Activated CD8-positive, alpha-beta T cell treated with anti-CD3 and anti-CD28 coated beads, Interleukin-2, amount 10 ng/mL, durations not matched to agents 7 days and 5 days (primary cell): ENCODE data around the gene B3GNT4. TPM values are rescaled to one million over a fixed set of nuclear protein-coding genes. Genes with fewer than 3 reads are reported as not detected.
A peak's percentile ranks its signal among the peaks of the same experiment; 100 is the strongest.

Experiments used
- ATAC-seq: fragments of 150-1000 bp; cut with Tn5 transposase; one replicate; pipeline ENCODE4 v1.10.0; 2021; ENCODE audit warnings: moderate library complexity
- CTCF ChIA-PET: fragments of 350-600 bp; sonication (Branson Sonifier 250); formaldehyde crosslinking; loops from one replicate; lab custom pipeline; 2021; ENCODE audit warnings: antibody characterized with exemption; lab: Charles Lee
- POLR2A ChIA-PET: fragments of 350-600 bp; sonication (Branson Sonifier 250); formaldehyde crosslinking; loops from one replicate; lab custom pipeline; 2021; ENCODE audit warnings: antibody characterized with exemption; lab: Charles Lee
- DNase-seq: peaks from one replicate; pipeline ENCODE4 v3.0.0-alpha.2; 2020
- H3K27ac Mint-ChIP-seq: one replicate; pipeline ENCODE4 v1.8.0; 2021; ENCODE audit warnings: mild to moderate bottlenecking, mixed read lengths
- H3K27me3 Mint-ChIP-seq: one replicate; pipeline ENCODE4 v1.8.0; 2021; ENCODE audit warnings: low read depth, mixed read lengths
- H3K36me3 Mint-ChIP-seq: one replicate; pipeline ENCODE4 v1.8.0; 2021; ENCODE audit warnings: low read depth, mixed read lengths
- H3K4me1 Mint-ChIP-seq: one replicate; pipeline ENCODE4 v1.8.0; 2021; ENCODE audit warnings: low read depth, mixed read lengths
- H3K4me3 Mint-ChIP-seq: one replicate; pipeline ENCODE4 v1.8.0; 2021; ENCODE audit warnings: mild to moderate bottlenecking, mixed read lengths
- H3K9me3 Mint-ChIP-seq: one replicate; pipeline ENCODE4 v1.8.0; 2022; ENCODE audit warnings: mixed read lengths; ENCODE audit not compliant: insufficient read depth
- total RNA-seq, 2 experiments: library from RNA; stranded (reverse); gene quantifications; one replicate each; pipeline ENCODE4 v1.2.3, GENCODE V29; 2021

Gene B3GNT4
- total RNA-seq, 2 experiments from 2014 or later, result 0.90 to 1.4 TPM

DNA sequence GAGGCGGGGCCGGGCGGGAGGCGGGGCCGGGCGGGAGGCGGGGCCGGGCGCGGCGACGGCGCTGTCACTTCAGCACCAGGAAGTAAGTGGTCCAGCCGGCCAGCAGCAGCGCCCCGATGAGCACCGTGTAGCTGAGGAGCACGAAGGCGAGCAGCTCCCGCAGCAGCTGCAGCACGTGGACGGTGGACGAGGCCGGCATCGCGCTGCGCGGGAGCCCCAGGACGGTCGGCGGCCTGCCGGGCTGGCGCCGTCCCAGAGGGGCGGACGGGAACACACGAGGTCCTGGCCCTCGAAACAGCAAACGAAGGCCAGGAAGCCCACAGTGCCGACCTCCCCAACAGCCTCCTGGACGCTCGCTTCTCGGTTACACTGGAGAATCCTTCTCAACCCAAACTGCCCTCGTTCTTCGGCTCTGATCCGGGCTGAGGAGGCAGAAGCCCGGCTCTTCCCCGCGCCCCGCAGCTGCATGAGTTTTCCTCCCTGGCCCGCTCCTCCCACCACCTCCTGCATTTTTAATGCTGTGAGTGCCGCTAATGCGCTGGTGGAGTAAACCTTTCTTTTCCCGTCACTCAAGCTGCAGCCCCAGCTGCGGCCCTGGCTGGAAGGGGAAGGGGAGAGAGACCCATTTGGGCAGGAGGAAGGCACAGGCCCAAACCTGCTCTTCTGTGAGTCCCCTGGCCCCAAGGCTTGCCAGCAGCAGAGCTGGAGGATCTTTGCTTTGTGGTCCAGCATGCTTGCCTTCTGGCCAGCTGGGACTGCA lies 23.0 kb downstream of the B3GNT4 start:
- CTCF ChIA-PET, result interaction anchor here (0.8 to 1.8 kb wide), 9 partner anchors 9 to 391 kb away, joined by 3 to 5 read pairs (median 4); no protein-coding TSS in a partner anchor
- peak overlapping the region; percentile 81 for H3K27ac Mint-ChIP-seq

DNA sequence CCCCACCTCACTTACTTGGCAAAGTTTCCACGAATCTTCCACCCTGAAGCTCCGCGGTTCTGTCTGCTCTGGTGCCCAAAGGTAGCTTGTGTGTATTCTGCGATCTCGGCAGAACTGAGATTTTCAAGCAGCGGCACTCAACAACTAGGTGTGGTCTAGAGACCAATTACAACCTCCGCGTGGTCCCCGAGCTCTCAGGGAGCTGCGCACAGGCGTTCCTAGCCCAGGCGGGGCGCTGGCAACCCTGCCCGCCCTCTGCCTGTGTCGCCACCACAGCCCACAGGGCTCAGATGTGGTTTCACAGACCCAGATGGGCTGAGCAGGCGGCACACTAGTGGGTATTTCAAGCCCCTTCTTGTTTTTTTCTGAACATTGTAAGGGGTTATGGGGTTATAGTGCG lies 23.8 kb downstream of the B3GNT4 start:
- Mint-ChIP-seq H3K9me3 (no peaks in the 10 kb centered on the region), H3K4me3 (peak overlapping the region; percentile 89), H3K27ac (peak overlapping the region; percentile 81), H3K27me3 (no peaks in the 10 kb centered on the region), H3K4me1 (peaks cover 37% of the 10 kb centered on the region), H3K36me3 (peaks cover 29% of the 10 kb centered on the region)
- ATAC-seq, result peak; percentile 6
- CTCF ChIA-PET, result interaction anchor here (1.0 to 1.8 kb wide), 5 partner anchors 12 to 40 kb away, joined by 3 to 4 read pairs (median 3); no protein-coding TSS in a partner anchor
- DNase-seq, result peak; percentile 70
- POLR2A ChIA-PET, result interaction anchor here (3.1 kb wide), 1 partner anchor 17 kb away, joined by 22 read pairs; no protein-coding TSS in a partner anchor

More for the DNA sequence above, 23.0 kb downstream of the B3GNT4 start:
- POLR2A ChIA-PET, result interaction anchor here (0.6 to 3.1 kb wide), 8 partner anchors 13 to 300 kb away, joined by 3 to 22 read pairs (median 3); partner anchors contain the start of genes KNTC1, RSRC2 and ZCCHC8
- peak; percentile 66 for ATAC-seq
- H3K9me3 Mint-ChIP-seq, result no peaks in the 10 kb centered on the region
- H3K27me3 Mint-ChIP-seq, result no peaks in the 10 kb centered on the region
- H3K4me3 Mint-ChIP-seq, result peak overlapping the region; percentile 89
- no peak for DNase-seq
- H3K36me3 Mint-ChIP-seq, result peaks cover 29% of the 10 kb centered on the region
- peaks cover 41% of the 10 kb centered on the region for H3K4me1 Mint-ChIP-seq

DNA sequence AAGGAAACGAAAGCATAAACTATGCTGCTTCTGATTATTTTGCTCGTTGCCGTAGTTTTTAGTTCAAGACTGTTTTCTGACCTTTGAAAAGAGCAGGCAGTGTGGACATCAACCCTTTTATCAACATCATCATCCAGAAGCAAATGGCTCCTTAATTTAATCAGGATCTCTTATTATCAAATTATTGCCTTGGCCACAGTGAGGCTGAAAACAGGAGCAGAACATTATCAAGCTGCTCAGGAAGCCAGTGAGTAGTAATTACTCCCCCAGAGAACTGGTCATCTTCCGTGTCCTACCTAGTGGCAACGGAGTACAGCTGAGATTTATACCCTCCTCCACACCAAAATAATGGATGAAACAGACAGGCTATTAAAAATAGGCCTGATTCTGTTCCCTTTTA lies 24.6 kb downstream of the B3GNT4 start:
- no peak for DNase-seq
- Mint-ChIP-seq H3K36me3 (peaks cover 25% of the 10 kb centered on the region), H3K27ac (peak overlapping the region; percentile 17), H3K27me3 (no peaks in the 10 kb centered on the region), H3K4me1 (peaks cover 34% of the 10 kb centered on the region), H3K4me3 (peak overlapping the region; percentile 89), H3K9me3 (no peaks in the 10 kb centered on the region)
- ATAC-seq, result no peak
- ChIA-PET CTCF (interaction anchor here (1.0 to 1.8 kb wide), 4 partner anchors 13 to 34 kb away, joined by 3 to 4 read pairs (median 4); no protein-coding TSS in a partner anchor), POLR2A (interaction anchor here (3.1 kb wide), 1 partner anchor 16 kb away, joined by 22 read pairs; no protein-coding TSS in a partner anchor)

DNA sequence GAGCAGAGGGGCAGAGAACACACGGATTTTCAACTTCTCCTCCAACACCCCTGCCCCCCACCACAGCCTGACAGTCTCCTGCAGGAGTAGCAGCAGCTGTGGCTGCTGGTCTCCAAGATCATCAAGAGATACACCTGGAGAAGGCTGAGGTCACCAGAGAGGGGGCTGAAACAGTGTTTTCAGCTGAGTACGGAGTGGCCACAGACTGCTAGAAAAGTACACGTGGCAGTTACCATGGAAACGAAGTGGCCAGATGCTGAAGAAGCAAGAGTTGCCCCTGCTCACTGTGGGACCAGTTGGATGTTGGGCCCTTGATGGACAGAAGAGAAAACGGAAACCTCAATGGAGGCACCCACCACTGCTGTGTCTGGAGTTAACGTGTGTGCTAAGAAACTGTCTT lies 27.3 kb downstream of the B3GNT4 start:
- Mint-ChIP-seq H3K27me3 (no peaks in the 10 kb centered on the region), H3K9me3 (no peaks in the 10 kb centered on the region), H3K4me3 (no peak overlapping the region), H3K27ac (no peak overlapping the region), H3K36me3 (peaks cover 23% of the 10 kb centered on the region), H3K4me1 (peaks cover 19% of the 10 kb centered on the region)
- CTCF ChIA-PET, result interaction anchor here (1.2 kb wide), 1 partner anchor 107 kb away, joined by 4 read pairs; no protein-coding TSS in a partner anchor
- DNase-seq (no peak), ATAC-seq (no peak)
- POLR2A ChIA-PET, result no interaction called here

DNA sequence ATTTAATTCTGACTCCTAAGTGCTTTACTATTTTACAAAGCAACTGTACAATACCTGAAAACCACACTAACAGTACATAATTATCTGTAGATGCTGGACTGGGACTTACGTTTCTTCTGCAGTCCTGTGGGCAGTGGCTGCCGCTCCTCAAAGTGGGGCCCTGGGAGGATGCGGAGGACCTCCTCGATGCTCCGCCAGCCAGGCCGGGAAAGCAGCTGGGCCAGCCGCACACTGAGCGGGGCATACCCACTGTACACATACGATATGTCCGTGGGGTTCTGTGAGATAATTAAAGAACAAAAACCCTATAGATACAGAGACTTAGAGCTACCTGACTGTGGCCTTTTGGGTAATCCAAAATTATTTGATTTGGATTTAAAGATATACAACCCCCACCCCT lies 29.2 kb downstream of the B3GNT4 start:
- DNase-seq (no peak), ATAC-seq (no peak)
- Mint-ChIP-seq H3K36me3 (peaks cover 23% of the 10 kb centered on the region), H3K4me1 (peaks cover 7% of the 10 kb centered on the region), H3K27me3 (no peaks in the 10 kb centered on the region), H3K9me3 (no peaks in the 10 kb centered on the region), H3K4me3 (no peak overlapping the region), H3K27ac (no peak overlapping the region)
- ChIA-PET CTCF (no interaction called here), POLR2A (no interaction called here)

DNA sequence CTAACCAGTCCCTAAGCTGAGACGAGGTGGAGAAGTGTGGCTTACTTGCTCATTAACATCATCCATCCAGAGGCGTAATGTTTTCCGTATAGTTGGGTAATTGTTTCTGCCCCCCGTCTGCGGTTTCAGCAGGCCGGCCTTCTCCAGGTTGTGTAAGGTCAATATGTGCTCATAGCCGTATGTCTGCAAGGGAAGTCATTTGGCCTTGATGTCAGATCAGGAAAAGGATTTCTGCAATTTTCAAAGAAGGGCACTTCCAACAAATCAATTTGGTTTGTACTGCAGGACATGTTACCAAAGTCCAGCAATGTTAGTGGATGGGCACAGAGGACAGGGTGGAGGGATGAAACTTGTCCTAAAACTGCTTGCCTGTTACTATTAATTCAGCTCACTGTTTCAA lies 32.2 kb downstream of the B3GNT4 start:
- ATAC-seq (no peak), DNase-seq (no peak)
- ChIA-PET CTCF (interaction anchor here (0.6 kb wide), 1 partner anchor 10 kb away, joined by 3 read pairs; the partner anchor contains the start of gene DIABLO), POLR2A (no interaction called here)
- Mint-ChIP-seq H3K9me3 (no peaks in the 10 kb centered on the region), H3K4me1 (no peaks in the 10 kb centered on the region), H3K27me3 (no peaks in the 10 kb centered on the region), H3K36me3 (peaks cover 24% of the 10 kb centered on the region), H3K4me3 (no peak overlapping the region), H3K27ac (no peak overlapping the region)

DNA sequence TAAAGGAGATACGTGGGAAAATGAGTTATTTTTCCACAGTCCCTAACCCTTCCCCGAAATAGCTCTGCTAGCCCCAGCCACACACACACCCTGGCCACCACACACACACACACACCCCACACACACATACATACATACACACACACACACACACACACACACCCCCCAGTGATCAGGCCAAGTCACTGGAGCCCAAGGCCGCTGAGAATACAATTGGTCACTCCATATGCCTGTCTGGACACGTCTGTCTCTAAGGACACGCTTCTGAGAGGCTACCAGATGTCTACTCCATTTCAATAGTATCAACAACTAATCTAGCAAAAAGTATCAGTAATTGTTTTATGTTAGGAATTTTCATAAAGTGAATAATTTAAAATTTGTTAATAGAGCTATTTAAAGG lies 35.4 kb downstream of the B3GNT4 start:
- CTCF ChIA-PET, result no interaction called here
- no peaks in the 10 kb centered on the region for H3K27me3 Mint-ChIP-seq
- H3K4me3 Mint-ChIP-seq, result no peak overlapping the region
- no peak for ATAC-seq
- H3K4me1 Mint-ChIP-seq, result peaks cover under 1% of the 10 kb centered on the region
- POLR2A ChIA-PET, result no interaction called here
- H3K36me3 Mint-ChIP-seq, result peaks cover 19% of the 10 kb centered on the region
- no peaks in the 10 kb centered on the region for H3K9me3 Mint-ChIP-seq
- H3K27ac Mint-ChIP-seq, result peak overlapping the region; percentile 8
- no peak for DNase-seq

DNA sequence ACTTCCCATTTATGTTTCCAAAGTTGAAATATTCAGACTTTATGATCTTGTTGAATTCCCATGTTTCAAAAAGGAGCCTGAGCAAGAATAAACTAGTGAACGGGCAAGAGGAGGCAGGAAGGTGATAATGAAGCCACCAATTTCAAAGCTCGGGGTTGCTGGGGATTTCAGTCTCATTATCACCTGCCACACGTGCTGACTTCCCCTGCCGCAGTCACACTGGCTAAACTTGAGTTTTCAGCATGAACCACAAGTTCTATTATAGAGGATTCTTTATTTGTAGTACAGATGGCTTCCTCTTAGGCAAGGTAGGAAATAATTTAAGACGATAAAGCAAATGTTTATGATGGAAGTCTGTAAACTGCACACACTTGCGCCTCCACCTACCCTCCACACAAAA lies 40.5 kb downstream of the B3GNT4 start:
- H3K9me3 Mint-ChIP-seq, result no peaks in the 10 kb centered on the region
- DNase-seq, result no peak
- CTCF ChIA-PET, result interaction anchor here (1.0 to 1.7 kb wide), 7 partner anchors 14 to 112 kb away, joined by 3 to 6 read pairs (median 4); partner anchors contain the start of gene VPS33A
- ATAC-seq, result no peak
- peaks cover 19% of the 10 kb centered on the region for H3K4me1 Mint-ChIP-seq
- peaks cover 21% of the 10 kb centered on the region for H3K36me3 Mint-ChIP-seq
- peak overlapping the region; percentile 84 for H3K27ac Mint-ChIP-seq
- peak overlapping the region; percentile 63 for H3K4me3 Mint-ChIP-seq
- H3K27me3 Mint-ChIP-seq, result no peaks in the 10 kb centered on the region
- POLR2A ChIA-PET, result interaction anchor here (2.1 kb wide), 1 partner anchor 17 kb away, joined by 22 read pairs; the partner anchor contains the start of gene DIABLO

DNA sequence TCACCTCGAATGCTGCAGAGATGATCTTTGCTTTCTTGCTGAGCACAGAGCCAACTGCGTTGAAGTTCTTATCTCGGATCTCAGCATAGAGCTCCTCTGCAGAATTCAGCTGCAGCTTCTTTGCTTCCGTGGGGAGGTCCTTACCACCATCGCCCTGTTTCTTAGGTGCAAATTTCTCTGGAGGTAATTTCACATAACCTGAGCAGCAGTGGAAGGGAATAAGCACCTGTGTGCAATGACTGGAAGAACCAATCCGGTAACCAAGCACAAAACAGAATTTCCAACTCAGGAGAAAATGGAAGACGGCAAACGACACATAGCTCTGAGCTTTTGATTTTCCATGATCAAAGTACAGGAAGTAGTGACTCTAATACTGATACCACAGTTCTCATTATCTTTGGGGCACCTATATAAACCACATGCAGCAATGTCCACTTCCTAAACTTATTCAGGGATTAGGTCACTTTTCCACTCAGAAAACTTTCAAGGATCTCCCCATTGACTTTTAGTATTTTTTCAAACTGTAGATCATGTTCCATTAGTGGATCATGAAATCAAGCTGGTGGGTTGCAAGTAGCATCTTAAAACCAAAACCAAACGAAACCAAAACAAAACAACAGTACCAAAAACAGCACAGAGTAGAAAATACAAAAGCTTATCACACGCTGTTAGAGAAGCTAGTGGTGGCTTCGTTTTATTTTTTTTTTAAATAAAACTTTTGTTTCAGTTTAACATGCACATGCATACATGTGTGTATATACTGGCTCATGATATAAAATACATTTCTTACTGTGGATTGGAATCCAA lies 41.3 kb downstream of the B3GNT4 start:
- peak; percentile 27 for DNase-seq
- ChIA-PET POLR2A (interaction anchor here (0.6 to 2.1 kb wide), 2 partner anchors 18 to 403 kb away, joined by 4 to 22 read pairs; partner anchors contain the start of gene DIABLO), CTCF (interaction anchor here (0.7 to 1.7 kb wide), 12 partner anchors 15 to 155 kb away, joined by 3 to 6 read pairs (median 4); partner anchors contain the start of gene VPS33A)
- Mint-ChIP-seq H3K27me3 (no peaks in the 10 kb centered on the region), H3K36me3 (peaks cover 27% of the 10 kb centered on the region), H3K27ac (peak overlapping the region; percentile 84), H3K4me3 (peak overlapping the region; percentile 63), H3K4me1 (peaks cover 19% of the 10 kb centered on the region), H3K9me3 (no peaks in the 10 kb centered on the region)
- peak; percentile 71 for ATAC-seq

DNA sequence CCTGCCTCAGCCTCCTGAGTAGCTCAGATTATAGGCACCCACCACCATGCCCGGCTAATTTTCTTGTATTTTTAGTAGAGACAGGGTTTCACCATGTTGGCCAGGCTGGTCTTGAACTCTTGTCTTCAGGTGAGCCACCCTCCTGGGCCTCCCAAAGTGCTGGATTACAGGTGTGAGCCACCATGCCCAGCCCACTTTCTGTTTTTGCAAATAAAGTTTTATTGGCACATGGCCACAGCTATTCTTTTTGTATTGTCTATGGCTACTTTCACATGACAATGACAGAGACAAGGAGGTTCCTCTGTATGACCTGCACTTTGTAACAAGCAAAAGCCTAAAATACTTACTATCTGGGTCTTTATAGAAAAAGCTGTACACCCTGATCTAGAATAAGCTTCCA lies 42.0 kb downstream of the B3GNT4 start:
- DNase-seq (no peak), ATAC-seq (no peak)
- peaks cover 33% of the 10 kb centered on the region for H3K36me3 Mint-ChIP-seq
- ChIA-PET POLR2A (interaction anchor here (0.6 to 2.1 kb wide), 2 partner anchors 18 to 231 kb away, joined by 4 to 22 read pairs; partner anchors contain the start of gene DIABLO), CTCF (interaction anchor here (0.9 to 1.7 kb wide), 6 partner anchors 17 to 91 kb away, joined by 3 to 6 read pairs (median 4); partner anchors contain the start of gene VPS33A)
- no peaks in the 10 kb centered on the region for H3K27me3 Mint-ChIP-seq
- H3K4me3 Mint-ChIP-seq, result peak overlapping the region; percentile 8
- peak overlapping the region; percentile 55 for H3K27ac Mint-ChIP-seq
- H3K9me3 Mint-ChIP-seq, result no peaks in the 10 kb centered on the region
- H3K4me1 Mint-ChIP-seq, result peaks cover 19% of the 10 kb centered on the region

DNA sequence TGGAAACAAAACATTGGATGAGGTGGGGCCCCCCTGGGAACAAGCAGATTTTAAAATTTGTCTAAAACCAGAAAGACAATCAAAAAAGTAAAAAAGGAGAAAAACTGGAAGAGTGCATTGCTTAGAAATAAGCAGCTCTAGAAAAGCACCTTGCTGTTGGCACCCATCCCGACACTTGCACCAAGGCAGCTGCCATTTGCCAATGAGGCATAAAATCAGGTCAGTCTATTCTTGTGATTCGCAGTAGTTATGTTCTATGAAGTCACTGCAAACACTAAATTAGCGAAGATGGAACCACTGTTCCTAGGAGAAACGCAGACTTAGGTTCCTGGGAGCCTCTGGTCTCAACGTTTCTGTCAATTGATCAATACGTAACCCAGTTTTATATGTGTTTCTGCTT lies 46.5 kb downstream of the B3GNT4 start:
- ATAC-seq (no peak), DNase-seq (no peak)
- Mint-ChIP-seq H3K4me1 (peaks cover 7% of the 10 kb centered on the region), H3K27ac (no peak overlapping the region), H3K9me3 (no peaks in the 10 kb centered on the region), H3K27me3 (no peaks in the 10 kb centered on the region), H3K36me3 (peaks cover 23% of the 10 kb centered on the region), H3K4me3 (no peak overlapping the region)
- ChIA-PET CTCF (no interaction called here), POLR2A (no interaction called here)
